K562 (cell line): ENCODE results near the gene LRRC9. TPM values are rescaled to one million over a fixed set of nuclear protein-coding genes. Genes with fewer than 3 reads are reported as not detected.

ENCODE experiments used
- ARNT ChIP-seq, 2 experiments: fragments of 450-650 bp; IDR thresholded peaks; 2 replicates each; pipeline ENCODE4 v1.6.1; 2016; ENCODE audit warnings: mild to moderate bottlenecking in 1 of 2
- DIDO1 ChIP-seq: fragments of 450-650 bp; IDR thresholded peaks from 2 replicates; pipeline ENCODE4 v1.6.1; 2016; ENCODE audit warnings: low read depth, missing biosample characterization, missing genetic modification characterization
- E4F1 ChIP-seq: fragments of 250-450 bp; sonication (Bioruptor Pico); IDR thresholded peaks from 2 replicates; pipeline ENCODE4 v1.5.0; 2021; ENCODE audit warnings: mild to moderate bottlenecking, borderline replicate concordance
- ETV5 ChIP-seq: sonication (generic); formaldehyde crosslinking; IDR thresholded peaks from 2 replicates; pipeline ENCODE4 v1.4.0; 2020; ENCODE audit warnings: low read depth, mild to moderate bottlenecking, missing genetic modification reagents
- FOXJ3 ChIP-seq: sonication (generic); formaldehyde crosslinking; IDR thresholded peaks from 2 replicates; pipeline ENCODE4 v1.4.0; 2020; ENCODE audit warnings: mild to moderate bottlenecking, missing genetic modification reagents
- FOXO4 ChIP-seq: fragments of 450-650 bp; formaldehyde crosslinking; IDR thresholded peaks from 2 replicates; pipeline ENCODE4 v1.4.0; 2020; ENCODE audit warnings: mild to moderate bottlenecking, moderate library complexity
- GABPB1 ChIP-seq: sonication (generic); formaldehyde crosslinking; IDR thresholded peaks from 2 replicates; pipeline ENCODE4 v1.8.0; 2022; ENCODE audit warnings: mild to moderate bottlenecking, missing genetic modification reagents
- KDM1A ChIP-seq, 2 experiments: fragments of 450-650 bp; IDR thresholded peaks; 2 replicates each; pipeline ENCODE4 v1.6.1; 2016; ENCODE audit warnings: mild to moderate bottlenecking in 2 of 2
- L3MBTL2 ChIP-seq: fragments of 450-650 bp; IDR thresholded peaks from 2 replicates; pipeline ENCODE4 v1.6.1; 2016; ENCODE audit warnings: mild to moderate bottlenecking, moderate library complexity
- MYNN ChIP-seq, 2 experiments: sonication (generic); formaldehyde crosslinking in 1 of 2; IDR thresholded peaks; 2 replicates each; pipeline versions ENCODE4 v1.5.0 to v1.6.1; 2016 to 2020; ENCODE audit warnings: antibody characterized with exemption in 1 of 2, missing genetic modification reagents in 1 of 2
- NFE2 ChIP-seq: IDR thresholded peaks from 2 replicates; pipeline ENCODE4 v1.6.1; 2014; ENCODE audit warnings: antibody characterized with exemption, low read depth
- NFRKB ChIP-seq: fragments of 450-650 bp; IDR thresholded peaks from 2 replicates; pipeline ENCODE4 v1.6.1; 2016; ENCODE audit warnings: low read depth
- POLR2B ChIP-seq: fragments of 450-650 bp; IDR thresholded peaks from 2 replicates; pipeline ENCODE4 v1.6.1; 2018; ENCODE audit warnings: low read depth; ENCODE audit not compliant: partially characterized antibody
- SRSF1 ChIP-seq: fragments of 200-400 bp; formaldehyde crosslinking; IDR thresholded peaks from 2 replicates; pipeline ENCODE4 v1.6.1; 2017; ENCODE audit warnings: mild to moderate bottlenecking, low read depth, low read length, moderate library complexity
- STAT5A ChIP-seq: IDR thresholded peaks from 2 replicates; pipeline ENCODE4 v1.6.1; 2012; ENCODE audit warnings: low read length, inconsistent platforms, borderline replicate concordance
- TAF9B ChIP-seq: fragments of 450-650 bp; IDR thresholded peaks from 2 replicates; pipeline ENCODE4 v1.6.1; 2018; ENCODE audit warnings: mild to moderate bottlenecking; ENCODE audit not compliant: partially characterized antibody
- U2AF1 ChIP-seq: fragments of 200-400 bp; formaldehyde crosslinking; optimal IDR thresholded peaks from 2 replicates; pipeline ENCODE3; 2017; ENCODE audit warnings: mild to moderate bottlenecking, low read depth, low read length, moderate library complexity
- ZFP1 ChIP-seq: fragments of 450-650 bp; formaldehyde crosslinking; IDR thresholded peaks from 2 replicates; pipeline ENCODE4 v1.4.0; 2020; ENCODE audit warnings: mild to moderate bottlenecking, mixed read lengths
- ZFP30 ChIP-seq: fragments of 250-450 bp; sonication (Bioruptor Pico); IDR thresholded peaks from 2 replicates; pipeline ENCODE4 v1.8.0; 2022; ENCODE audit warnings: moderate library complexity, mild to moderate bottlenecking, inconsistent platforms, borderline replicate concordance
- ZNF224 ChIP-seq: sonication (generic); formaldehyde crosslinking; IDR thresholded peaks from 2 replicates; pipeline ENCODE4 v1.8.0; 2022; ENCODE audit warnings: mild to moderate bottlenecking, missing genetic modification reagents
- ZNF23 ChIP-seq: fragments of 250-450 bp; sonication (Bioruptor Pico); IDR thresholded peaks from 2 replicates; pipeline ENCODE4 v1.4.0; 2020; ENCODE audit warnings: mild to moderate bottlenecking
- ZNF3 ChIP-seq: fragments of 250-450 bp; sonication (Bioruptor Pico); IDR thresholded peaks from 2 replicates; pipeline ENCODE4 v1.5.0; 2021; ENCODE audit warnings: mild to moderate bottlenecking, moderate library complexity
- ZNF316 ChIP-seq: fragments of 450-650 bp; IDR thresholded peaks from 2 replicates; pipeline ENCODE4 v1.6.1; 2016
- ZNF408 ChIP-seq: fragments of 250-450 bp; sonication (Bioruptor Pico); IDR thresholded peaks from 2 replicates; pipeline ENCODE4 v1.4.0; 2020; ENCODE audit warnings: low read depth, mild to moderate bottlenecking, moderate library complexity
- ZNF444 ChIP-seq: fragments of 250-450 bp; sonication (Bioruptor Pico); IDR thresholded peaks from 2 replicates; pipeline ENCODE4 v1.4.0; 2020; ENCODE audit warnings: mild to moderate bottlenecking, moderate library complexity
- ZNF830 ChIP-seq: fragments of 250-450 bp; sonication (Bioruptor Pico); IDR thresholded peaks from 2 replicates; pipeline ENCODE4 v1.5.0; 2021; ENCODE audit warnings: mild to moderate bottlenecking
- polyA plus RNA-seq, 8 experiments: library from polyadenylated mRNA; depleted of rRNA in 4 of 8; stranded (reverse) in 5 of 8; unstranded in 3 of 8; fragments of >200 nt; fragmentation: Nextera tagmentation in 2 of 8; fragmentation: Illumina TruSeq in 1 of 8; extraction: Ambion mirVana in 2 of 8; extraction: Trizol in 1 of 8; gene quantifications; 2 replicates each; pipeline versions ENCODE4 v1.2.1 to v1.2.3, GENCODE V29; 2011 to 2014; ENCODE audit warnings: inconsistent platforms in 1 of 8, missing spikeins in 1 of 8
- total RNA-seq, 7 experiments: library from RNA; depleted of rRNA in 6 of 7; stranded (reverse); fragments of >200 nt in 6 of 7; fragmentation: Illumina TruSeq in 2 of 7; extraction: Trizol in 2 of 7; gene quantifications; 2 replicates each; pipeline versions ENCODE4 v1.2.1 to v1.2.3, GENCODE V29; 2011 to 2021; ENCODE audit warnings: low replicate concordance in 1 of 7

Gene LRRC9
- total and polyA plus RNA-seq, 9 of the 15 experiments (the other 6 are each of a cell fraction or from before 2014, with no cell fraction given), result not detected

GRCh38 chr14:60091550-60092525 is 171.9 kb downstream of the LRRC9 start, which contains the start of gene PCNX4 (continued):
- TF ChIP-seq GABPB1 (CRISPR knock-in tag), result no peak; the same call in 1 of the 2 replicates
- no peak for TF ChIP-seq ZNF316
- TF ChIP-seq STAT5A, result no peak
- TF ChIP-seq NFRKB, result peak; percentile 82
- TF ChIP-seq KDM1A (IDR thresholded peaks at IDR 0.05), result no peak
- TF ChIP-seq ZNF23 (CRISPR knock-in tag), result no peak
- TF ChIP-seq ZNF408 (CRISPR knock-in tag), result no peak
- peak; percentile 50 for TF ChIP-seq POLR2B
- no peak for TF ChIP-seq ZNF224
- peak; percentile 94 for TF ChIP-seq E4F1
- TF ChIP-seq NFE2, result no peak
- peak; percentile 67 for TF ChIP-seq TAF9B
- no peak for TF ChIP-seq FOXJ3
- no peak for TF ChIP-seq U2AF1
- no peak for TF ChIP-seq ZFP30
- no peak for TF ChIP-seq FOXO4 (CRISPR knock-in tag)
- TF ChIP-seq DIDO1 (tag), result no peak
- TF ChIP-seq L3MBTL2, result peak; percentile 94
- no peak for TF ChIP-seq ZNF830 (CRISPR knock-in tag)
- no peak for TF ChIP-seq SRSF1
- TF ChIP-seq ZFP1 (CRISPR knock-in tag), result no peak
- TF ChIP-seq ZNF444 (CRISPR knock-in tag), result no peak
- TF ChIP-seq ARNT (IDR thresholded peaks at IDR 0.05), result no peak
- no peak for TF ChIP-seq MYNN (IDR thresholded peaks at IDR 0.05)
- no peak for TF ChIP-seq MYNN (CRISPR knock-in tag; IDR thresholded peaks at IDR 0.05)
- no peak for TF ChIP-seq ZNF3
- TF ChIP-seq ETV5 (CRISPR knock-in tag), result no peak
